ENCODE measurements around the gene USP34. TPM values are rescaled to one million over a fixed set of nuclear protein-coding genes. Genes with fewer than 3 reads are reported as not detected.

Gene USP34
- total and polyA plus RNA-seq, 2 of the 4 experiments (the other 2 are of a cell fraction): 34.7 to 128 TPM

DNA sequence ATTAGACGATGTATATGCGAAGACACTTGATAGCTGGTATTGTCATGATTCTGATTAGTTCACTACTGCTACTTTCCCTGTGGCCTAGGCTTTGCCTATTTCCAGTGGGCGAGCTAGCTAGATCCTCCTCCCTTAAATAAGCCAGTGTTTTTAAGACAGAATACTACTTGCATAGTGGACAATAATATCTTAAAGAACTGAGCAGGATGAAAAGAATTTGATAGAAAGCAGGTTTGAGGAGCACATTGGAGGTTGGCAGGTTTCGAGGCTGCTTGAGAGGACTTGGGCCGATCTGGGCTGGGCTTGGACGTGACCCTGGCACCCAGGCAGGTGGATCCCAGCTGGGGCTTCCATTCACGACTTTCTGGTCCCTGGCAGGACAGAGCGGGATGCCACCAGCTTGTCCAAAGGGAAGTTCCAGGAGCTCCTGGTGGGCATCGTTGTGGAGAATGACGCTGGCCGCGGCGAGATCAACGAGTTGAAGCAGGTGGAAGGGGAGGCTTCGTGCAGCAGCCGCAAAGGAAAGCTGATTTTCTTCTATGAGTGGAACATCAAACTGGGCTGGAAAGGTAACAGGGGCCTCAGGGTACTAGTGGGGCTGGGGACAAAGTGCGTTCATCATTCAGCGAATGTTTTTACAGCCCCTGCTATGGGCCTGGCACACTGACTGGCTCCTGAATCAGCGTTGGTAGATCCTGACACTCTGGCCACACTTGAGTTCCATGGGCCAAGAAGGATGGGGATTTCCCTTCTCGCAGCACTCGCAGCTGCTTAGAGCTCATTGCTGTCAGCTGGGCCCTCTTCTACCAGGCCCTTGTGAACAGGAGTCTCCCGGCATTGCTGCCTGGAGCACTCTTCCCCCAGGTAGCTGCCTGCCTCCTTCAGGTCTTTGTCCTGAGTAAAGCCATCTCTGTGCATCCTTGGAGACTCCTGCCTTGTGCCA, 292.0 kb downstream of the USP34 start (continued):
- TF ChIP-seq, protein P1, sequence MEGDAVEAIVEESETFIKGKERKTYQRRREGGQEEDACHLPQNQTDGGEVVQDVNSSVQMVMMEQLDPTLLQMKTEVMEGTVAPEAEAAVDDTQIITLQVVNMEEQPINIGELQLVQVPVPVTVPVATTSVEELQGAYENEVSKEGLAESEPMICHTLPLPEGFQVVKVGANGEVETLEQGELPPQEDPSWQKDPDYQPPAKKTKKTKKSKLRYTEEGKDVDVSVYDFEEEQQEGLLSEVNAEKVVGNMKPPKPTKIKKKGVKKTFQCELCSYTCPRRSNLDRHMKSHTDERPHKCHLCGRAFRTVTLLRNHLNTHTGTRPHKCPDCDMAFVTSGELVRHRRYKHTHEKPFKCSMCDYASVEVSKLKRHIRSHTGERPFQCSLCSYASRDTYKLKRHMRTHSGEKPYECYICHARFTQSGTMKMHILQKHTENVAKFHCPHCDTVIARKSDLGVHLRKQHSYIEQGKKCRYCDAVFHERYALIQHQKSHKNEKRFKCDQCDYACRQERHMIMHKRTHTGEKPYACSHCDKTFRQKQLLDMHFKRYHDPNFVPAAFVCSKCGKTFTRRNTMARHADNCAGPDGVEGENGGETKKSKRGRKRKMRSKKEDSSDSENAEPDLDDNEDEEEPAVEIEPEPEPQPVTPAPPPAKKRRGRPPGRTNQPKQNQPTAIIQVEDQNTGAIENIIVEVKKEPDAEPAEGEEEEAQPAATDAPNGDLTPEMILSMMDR (conservative IDR thresholded peaks at IDR 0.05; ENCODE audit: low read depth, low read length): no peak

All from IMR-90 (cell line).